Testis (tissue), 2 donors: ENCODE results near the gene CYGB.
A peak's percentile ranks its signal among the peaks of the same experiment; 100 is the strongest.

Source experiments
- CTCF ChIP-seq, 3 experiments: fragments of 450-650 bp in 2 of 3; fragments of 200-600 bp in 1 of 3; sonication (generic) in 1 of 3; IDR thresholded peaks; one replicate each; pipeline ENCODE4 v1.5.1; 2016 to 2019; ENCODE audit warnings: antibody characterized with exemption in 3 of 3, mild to moderate bottlenecking in 2 of 3, moderate library complexity in 1 of 3
- POLR2A ChIP-seq: fragments of 450-650 bp; IDR thresholded peaks from one replicate; pipeline ENCODE4 v1.6.1; 2017; ENCODE audit warnings: antibody characterized with exemption, mild to moderate bottlenecking, moderate library complexity

- TF ChIP-seq CTCF (IDR thresholded peaks at IDR 0.05) (peak in 2 of 3 experiments; percentile 17 to 26), POLR2A (no peak)
Measured at GRCh38 chr17:76527430-76528111, 9.9 kb downstream of the CYGB start.
